CD4-positive, alpha-beta T cell treated with Interleukin-2 at 100 ng/mL for 4 hours (primary cell): Measurements from ENCODE around the gene HCRTR2.

Source experiments
- DNase-seq: peaks from one replicate; pipeline ENCODE4 v3.0.0-alpha.2; 2020; ENCODE audit warnings: low spot score

HCRTR2 gene

DNA sequence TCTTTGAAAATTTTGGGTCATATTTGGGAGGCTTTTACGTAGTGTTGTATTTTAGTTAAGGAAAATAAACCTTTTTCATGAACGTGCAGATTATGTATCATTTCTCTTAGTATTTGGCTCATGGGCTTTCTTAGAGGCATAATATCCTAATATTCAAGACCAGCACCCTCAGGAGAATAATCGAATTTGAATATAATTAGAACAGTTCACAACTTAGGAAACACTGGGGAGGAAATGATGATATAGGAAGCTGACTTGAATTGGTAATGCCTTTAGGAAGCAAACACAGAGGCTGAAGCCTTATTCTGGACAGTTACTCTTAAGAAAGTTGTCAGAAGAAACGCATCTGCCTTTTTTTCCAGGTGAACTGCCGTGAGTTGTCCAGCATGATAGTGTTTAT lies 152.9 kb downstream of the HCRTR2 start, which contains the start of gene GFRAL:
GFRAL (plus strand) TSS at position 301 of the 400 bp plus-strand sequence; CDS start at position 387, 86 bp downstream.
- DNase-seq = no peak
